ENCODE data around the gene CPM. TPM values are rescaled to one million over a fixed set of nuclear protein-coding genes. Genes with fewer than 3 reads are reported as not detected.

The CPM gene
- total RNA-seq, 4 donors from 2014 or later: 59.0 to 120 (median 79.7) TPM

GRCh38 chr12:68870011-68870410, 63.0 kb downstream of the CPM start:
- Histone ChIP-seq H3K4me1 (peaks cover 9% of the 10 kb centered on the region), H3K27ac (no peak overlapping the region), H3K36me3 (peaks cover 19% of the 10 kb centered on the region), H3K4me3 (no peak overlapping the region), H3K9me3 (no peaks in the 10 kb centered on the region), H3K27me3 (no peaks in the 10 kb centered on the region)
- TF ChIP-seq POLR2A (IDR thresholded peaks at IDR 0.05) (no peak), EP300 (IDR thresholded peaks at IDR 0.05) (no peak), POLR2AphosphoS5 (IDR thresholded peaks at IDR 0.05) (no peak), CTCF (IDR thresholded peaks at IDR 0.05) (no peak)
- DNase-seq (ENCODE audit: low spot score in 2 of 2): no peak
- WGBS: 86% methylated on average over 5 of the region's 5 CpGs

GRCh38 chr12:68868043-68868790, 64.8 kb downstream of the CPM start:
- H3K36me3 ChIP-seq: peaks cover 19% of the 10 kb centered on the region
- DNase-seq (ENCODE audit: low spot score in 2 of 2): no peak
- no peak for TF ChIP-seq POLR2AphosphoS5 (IDR thresholded peaks at IDR 0.05)
- no peak for TF ChIP-seq EP300 (IDR thresholded peaks at IDR 0.05)
- TF ChIP-seq POLR2A (IDR thresholded peaks at IDR 0.05): no peak
- no peak for TF ChIP-seq CTCF (IDR thresholded peaks at IDR 0.05)
- H3K27me3 ChIP-seq: no peaks in the 10 kb centered on the region
- WGBS: 71% methylated on average over 10 of the region's 10 CpGs
- no peaks in the 10 kb centered on the region for H3K9me3 ChIP-seq
- no peak overlapping the region for H3K27ac ChIP-seq
- H3K4me3 ChIP-seq: no peak overlapping the region
- peaks cover 13% of the 10 kb centered on the region for H3K4me1 ChIP-seq

GRCh38 chr12:68867606-68868005, 65.4 kb downstream of the CPM start:
- H3K4me3 ChIP-seq: no peak overlapping the region
- 92% methylated on average over 5 of the region's 5 CpGs for WGBS
- H3K27me3 ChIP-seq: no peaks in the 10 kb centered on the region
- peaks cover 13% of the 10 kb centered on the region for H3K4me1 ChIP-seq
- DNase-seq (ENCODE audit: low spot score in 2 of 2): no peak
- H3K36me3 ChIP-seq: peaks cover 19% of the 10 kb centered on the region
- H3K27ac ChIP-seq: no peak overlapping the region
- TF ChIP-seq POLR2AphosphoS5 (IDR thresholded peaks at IDR 0.05) (no peak), POLR2A (IDR thresholded peaks at IDR 0.05) (no peak), EP300 (IDR thresholded peaks at IDR 0.05) (no peak), CTCF (IDR thresholded peaks at IDR 0.05) (no peak)
- no peaks in the 10 kb centered on the region for H3K9me3 ChIP-seq

- Histone ChIP-seq H3K27me3 (no peaks in the 10 kb centered on the region), H3K36me3 (peaks cover 19% of the 10 kb centered on the region), H3K4me1 (peaks cover 13% of the 10 kb centered on the region), H3K4me3 (no peak overlapping the region), H3K27ac (no peak overlapping the region), H3K9me3 (no peaks in the 10 kb centered on the region)
- TF ChIP-seq POLR2AphosphoS5 (IDR thresholded peaks at IDR 0.05) (no peak), CTCF (IDR thresholded peaks at IDR 0.05) (no peak), POLR2A (IDR thresholded peaks at IDR 0.05) (no peak), EP300 (IDR thresholded peaks at IDR 0.05) (no peak)
- DNase-seq (ENCODE audit: low spot score in 2 of 2): no peak
- 46% methylated on average over 6 of the region's 6 CpGs for WGBS
Observed at GRCh38 chr12:68866950-68867349, 66.0 kb downstream of the CPM start.

GRCh38 chr12:68865399-68866164, 67.4 kb downstream of the CPM start:
- Histone ChIP-seq H3K27ac (no peak overlapping the region), H3K4me3 (no peak overlapping the region), H3K9me3 (no peaks in the 10 kb centered on the region), H3K36me3 (peaks cover 12% of the 10 kb centered on the region), H3K27me3 (no peaks in the 10 kb centered on the region), H3K4me1 (peaks cover 13% of the 10 kb centered on the region)
- DNase-seq (ENCODE audit: low spot score in 2 of 2): no peak
- 92% methylated on average over 9 of the region's 9 CpGs for WGBS
- TF ChIP-seq POLR2A (IDR thresholded peaks at IDR 0.05): no peak
